Endometrial microvascular endothelial cells (primary cell): ENCODE measurements around the gene ITGB2. TPM values are rescaled to one million over a fixed set of nuclear protein-coding genes. Genes with fewer than 3 reads are reported as not detected.

ENCODE experiments used
- in situ Hi-C: cut with HindIII; loops from 2 replicates; pipeline ENCODE4 v1.10.0; 2017; ENCODE audit warnings: low sequenced_read_pairs, low pct_unique_long_range_greater_than_20kb; ENCODE audit errors: inconsistent ontology term
- total RNA-seq: library from RNA; depleted of rRNA; stranded (reverse); fragments of >200 nt; gene quantifications from one replicate; pipeline ENCODE4 v1.2.3, GENCODE V29; 2015; ENCODE audit errors: inconsistent ontology term

ITGB2 gene
- total RNA-seq, 1 donor from 2014 or later, result not detected

GRCh38 chr21:44846485-44847260 is 74.0 kb downstream of the ITGB2 start:
- in situ Hi-C loops, result no loop called here

GRCh38 chr21:44846224-44846484 is 74.5 kb downstream of the ITGB2 start:
- in situ Hi-C loops, result no loop called here

GRCh38 chr21:44845418-44846223 is 75.1 kb downstream of the ITGB2 start:
- in situ Hi-C loops, result no loop called here

GRCh38 chr21:44844256-44844655 is 76.4 kb downstream of the ITGB2 start:
- in situ Hi-C loops, result no loop called here

- in situ Hi-C loops, result no loop called here
Measured at GRCh38 chr21:44842721-44843445, 77.8 kb downstream of the ITGB2 start.

- in situ Hi-C loops, result no loop called here
Measured at GRCh38 chr21:44842087-44842486, 78.6 kb downstream of the ITGB2 start.

GRCh38 chr21:44840771-44841170 is 79.9 kb downstream of the ITGB2 start:
- in situ Hi-C loops, result no loop called here

GRCh38 chr21:44838951-44839350 is 81.7 kb downstream of the ITGB2 start:
- in situ Hi-C loops, result no loop called here

- in situ Hi-C loops, result no loop called here
Measured at GRCh38 chr21:44838039-44838895, 82.4 kb downstream of the ITGB2 start.

GRCh38 chr21:44837537-44837936 is 83.2 kb downstream of the ITGB2 start:
- in situ Hi-C loops, result no loop called here

GRCh38 chr21:44836666-44837471 is 83.8 kb downstream of the ITGB2 start:
- in situ Hi-C loops, result no loop called here

- in situ Hi-C loops, result no loop called here
Measured at GRCh38 chr21:44836349-44836665, 84.4 kb downstream of the ITGB2 start.

Other genes with a start within 250 kb of the ITGB2 start
- gene KRTAP12-1, start 238.7 kb downstream of the ITGB2 start, total RNA-seq, result not detected
- gene KRTAP10-12, start 223.7 kb downstream of the ITGB2 start, total RNA-seq, result not detected
- gene TSPEAR, start 209.3 kb downstream of the ITGB2 start, total RNA-seq, result not detected
- gene UBE2G2, start 119.1 kb downstream of the ITGB2 start, total RNA-seq, result 102 TPM
- 82.4 TPM for gene SUMO3, start 102.8 kb downstream of the ITGB2 start, total RNA-seq
- gene PTTG1IP, start 47.2 kb downstream of the ITGB2 start, total RNA-seq, result 494 TPM
- gene SLX9, start 19.1 kb upstream of the ITGB2 start, total RNA-seq, result 33.3 TPM
- 21.0 TPM for gene ADARB1, start 153.7 kb upstream of the ITGB2 start, total RNA-seq